Cardiac muscle cell (in vitro differentiated cells and primary cell): ENCODE results near the gene TMEM176B. TPM values are rescaled to one million over a fixed set of nuclear protein-coding genes. Genes with fewer than 3 reads are reported as not detected.

Experiments
- DNase-seq, 2 donors: peaks; one replicate each; pipeline versions ENCODE4 v3.0.0 to v3.0.0-alpha.2; 2010 to 2017; ENCODE audit warnings: low read depth in 1 of 2, low spot score in 1 of 2
- H3K27ac ChIP-seq: fragments of 200-600 bp; sonication (generic); 2 replicates; pipeline ENCODE4 v1.5.1; 2016
- H3K27me3 ChIP-seq: fragments of 200-600 bp; sonication (generic); 2 replicates; pipeline ENCODE4 v1.6.0; 2016; ENCODE audit warnings: control low read depth
- H3K36me3 ChIP-seq: fragments of 200-600 bp; sonication (generic); 2 replicates; pipeline ENCODE4 v1.5.1; 2016; ENCODE audit warnings: control low read depth
- H3K4me1 ChIP-seq: fragments of 200-600 bp; sonication (generic); 2 replicates; pipeline ENCODE4 v1.8.1; 2017; ENCODE audit warnings: low read depth, mild to moderate bottlenecking, mixed run types
- H3K4me3 ChIP-seq: fragments of 200-600 bp; sonication (generic); 2 replicates; pipeline ENCODE4 v1.5.1; 2016; ENCODE audit warnings: mild to moderate bottlenecking
- H3K9me3 ChIP-seq: fragments of 200-600 bp; sonication (generic); 2 replicates; pipeline ENCODE4 v1.5.1; 2017; ENCODE audit warnings: low read depth, mild to moderate bottlenecking, control low read depth
- CTCF ChIP-seq: IDR thresholded peaks from 2 replicates; pipeline ENCODE4 v1.5.1; 2012; ENCODE audit warnings: low read depth, mild to moderate bottlenecking, low read length
- polyA plus RNA-seq: library from polyadenylated mRNA; unstranded; fragments of >200 nt; fragmentation: Nextera tagmentation; extraction: Ambion mirVana; gene quantifications from 2 replicates; pipeline ENCODE4 v1.2.1, GENCODE V29; 2016
- total RNA-seq: library from RNA; depleted of rRNA; stranded (reverse); fragments of >200 nt; gene quantifications from 2 replicates; pipeline ENCODE4 v1.2.3, GENCODE V29; 2016

Gene TMEM176B
- total RNA-seq (25.6 and 30.6 TPM in 2 replicates), polyA plus RNA-seq (37.9 and 41.8 TPM in 2 replicates)

GRCh38 chr7:150799741-150800580 lies at the start of gene TMEM176B:
TSS of gene TMEM176B (minus strand) at chr7:150800364. CDS start at chr7:150796569, 3,795 bp downstream.
- Histone ChIP-seq H3K9me3 (no peaks in the 10 kb centered on the region), H3K4me3 (peak within 1 kb of the TSS; percentile 36), H3K27ac (no peak within 1 kb of the TSS), H3K27me3 (peaks cover 72% of the 10 kb centered on the region), H3K4me1 (no peaks in the 10 kb centered on the region), H3K36me3 (no peaks in the 10 kb centered on the region)
- DNase-seq = peak in 1 of 2 donors; percentile 40
- TF ChIP-seq CTCF = no peak

- H3K9me3 ChIP-seq = no peaks in the 10 kb centered on the region
- DNase-seq = no peak
- H3K27ac ChIP-seq = no peak overlapping the region
- H3K4me1 ChIP-seq = peaks cover 8% of the 10 kb centered on the region
- no peak for TF ChIP-seq CTCF
- no peak overlapping the region for H3K4me3 ChIP-seq
- peaks cover 4% of the 10 kb centered on the region for H3K27me3 ChIP-seq
- no peaks in the 10 kb centered on the region for H3K36me3 ChIP-seq
Observed at GRCh38 chr7:150849204-150849775, 49.1 kb upstream of the TMEM176B start.

- no peak for DNase-seq
- Histone ChIP-seq H3K36me3 (no peaks in the 10 kb centered on the region), H3K27me3 (peaks cover 4% of the 10 kb centered on the region), H3K27ac (no peak overlapping the region), H3K4me3 (no peak overlapping the region), H3K4me1 (peaks cover 8% of the 10 kb centered on the region), H3K9me3 (no peaks in the 10 kb centered on the region)
- no peak for TF ChIP-seq CTCF
Observed at GRCh38 chr7:150848561-150849115, 48.5 kb upstream of the TMEM176B start.

GRCh38 chr7:150848111-150848510 lies 47.9 kb upstream of the TMEM176B start:
- Histone ChIP-seq H3K36me3 (no peaks in the 10 kb centered on the region), H3K27ac (no peak overlapping the region), H3K27me3 (peaks cover 4% of the 10 kb centered on the region), H3K4me3 (no peak overlapping the region), H3K4me1 (peaks cover 8% of the 10 kb centered on the region), H3K9me3 (no peaks in the 10 kb centered on the region)
- no peak for TF ChIP-seq CTCF
- no peak for DNase-seq

- Histone ChIP-seq H3K36me3 (no peaks in the 10 kb centered on the region), H3K4me3 (no peak overlapping the region), H3K27me3 (peaks cover 4% of the 10 kb centered on the region), H3K9me3 (no peaks in the 10 kb centered on the region), H3K27ac (no peak overlapping the region), H3K4me1 (peaks cover 8% of the 10 kb centered on the region)
- TF ChIP-seq CTCF = no peak
- no peak for DNase-seq
Observed at GRCh38 chr7:150847536-150847935, 47.4 kb upstream of the TMEM176B start.
